K562 (cell line): Measurements from ENCODE around the gene ERBB4. TPM values are rescaled to one million over a fixed set of nuclear protein-coding genes. Genes with fewer than 3 reads are reported as not detected.

Experiments used
- ATAC-seq: fragments of 200-7000 bp; cut with Tn5 transposase; 3 replicates; pipeline ENCODE4 v1.9.1; 2020; ENCODE audit warnings: moderate library complexity
- BruUV-seq: library from RNA; stranded (reverse); fragments of 400-500 nt; replicated peaks from 2 replicates; lab custom pipeline; 2021; lab: Mats Ljungman, UMichigan
- CTCF ChIA-PET: fragments of 300-600 bp; formaldehyde crosslinking; extraction: SDS; loops from one replicate; lab custom pipeline; 2021; ENCODE audit warnings: low intra/inter-chr PET ratio; lab: Yijun Ruan, JAX
- POLR2A ChIA-PET: fragments of 300-600, 350-650 bp; sonication (Branson Sonifier 250); formaldehyde crosslinking; extraction: SDS; loops from one replicate; lab custom pipeline; 2021; ENCODE audit warnings: antibody characterized with exemption, inconsistent platforms; lab: Yijun Ruan, JAX
- DNase-seq, 4 experiments: peaks; one replicate each; pipeline versions ENCODE4 v3.0.0 to v3.0.0-alpha.2; 2011 to 2018; ENCODE audit warnings: low spot score in 3 of 4, mixed read lengths in 3 of 4; ENCODE audit errors: extremely low read depth in 1 of 4
- FAIRE-seq: peaks from 2 replicates; lab custom pipeline; 2011; peaks lifted over from hg19 to GRCh38; lab: Jason Lieb, UNC
- H2AFZ ChIP-seq: 2 replicates; pipeline ENCODE4 v1.6.0; 2011; ENCODE audit warnings: low read depth, low read length, control low read depth, inconsistent platforms
- H3K27ac ChIP-seq: fragments of 200-600 bp; 3 replicates; pipeline ENCODE4 v1.8.0; 2011; ENCODE audit warnings: low read depth, mild to moderate bottlenecking, control low read depth, inconsistent platforms, low read length, moderate library complexity, mixed read lengths; ENCODE audit errors: extremely low read depth
- H3K27me3 ChIP-seq, 2 experiments: fragments of 300-600 bp in 1 of 2; 2 replicates in 1 of 2; 3 replicates in 1 of 2; pipeline versions ENCODE4 v1.6.0 to v1.8.0; 2011; ENCODE audit warnings: inconsistent platforms in 2 of 2, low read length in 2 of 2, mild to moderate bottlenecking in 1 of 2, mixed read lengths in 1 of 2, moderate library complexity in 1 of 2; ENCODE audit not compliant: control insufficient read depth in 2 of 2, insufficient read depth in 2 of 2
- H3K36me3 ChIP-seq: fragments of 300-600 bp; 3 replicates; pipeline ENCODE4 v1.8.0; 2011; ENCODE audit warnings: mild to moderate bottlenecking, low read length, inconsistent platforms; ENCODE audit not compliant: control insufficient read depth, insufficient read depth
- H3K4me1 ChIP-seq, 2 experiments: fragments of 200-600 bp in 1 of 2; replicated peaks in 1 of 2; 2 replicates in 1 of 2; 3 replicates in 1 of 2; pipeline versions ENCODE4 v1.5.1 to v1.8.0; 2011; ENCODE audit warnings: inconsistent platforms in 2 of 2, low read length in 2 of 2, mild to moderate bottlenecking in 1 of 2, mixed read lengths in 1 of 2, moderate library complexity in 1 of 2; ENCODE audit not compliant: control insufficient read depth in 2 of 2, insufficient read depth in 2 of 2
- H3K4me2 ChIP-seq: 2 replicates; pipeline ENCODE4 v1.6.1; 2011; ENCODE audit warnings: low read length, control low read depth, inconsistent platforms, mixed read lengths; ENCODE audit not compliant: insufficient read depth
- H3K4me3 ChIP-seq: fragments of 200-600 bp; sonication (generic), shearing (Covaris generic); 2 replicates; pipeline ENCODE4 v1.5.1; 2016; ENCODE audit warnings: control low read depth, inconsistent platforms
- H3K79me2 ChIP-seq: fragments of 200-600 bp; 3 replicates; pipeline ENCODE4 v1.8.0; 2011; ENCODE audit warnings: low read length, inconsistent platforms; ENCODE audit not compliant: control insufficient read depth, insufficient read depth
- H3K9ac ChIP-seq, 2 experiments: 2 replicates each; pipeline versions ENCODE4 v1.6.0 to v1.6.1; 2011; ENCODE audit warnings: low read depth in 2 of 2, low read length in 2 of 2, control low read depth in 1 of 2, inconsistent platforms in 1 of 2, mild to moderate bottlenecking in 1 of 2, mixed read lengths in 1 of 2; ENCODE audit not compliant: insufficient read depth in 1 of 2
- H3K9me1 ChIP-seq: one replicate; pipeline ENCODE4 v1.6.0; 2011; ENCODE audit warnings: inconsistent platforms, mild to moderate bottlenecking, low read length, moderate library complexity; ENCODE audit not compliant: control insufficient read depth, insufficient read depth
- H3K9me3 ChIP-seq: replicated peaks from 2 replicates; pipeline ENCODE4 v1.5.1; 2011; ENCODE audit warnings: low read depth, low read length, inconsistent platforms; ENCODE audit not compliant: control insufficient read depth, insufficient read depth
- H4K20me1 ChIP-seq: replicated peaks from 2 replicates; pipeline ENCODE4 v1.6.1; 2011; ENCODE audit warnings: low read length, inconsistent platforms, mixed read lengths; ENCODE audit not compliant: control insufficient read depth, insufficient read depth
- DACH1 ChIP-seq: fragments of 450-650 bp; IDR thresholded peaks from 2 replicates; pipeline ENCODE4 v1.6.1; 2018; ENCODE audit not compliant: partially characterized antibody
- ELF4 ChIP-seq: fragments of 450-650 bp; formaldehyde crosslinking; IDR thresholded peaks from 2 replicates; pipeline ENCODE4 v1.4.0; 2022; ENCODE audit warnings: missing genetic modification characterization
- NBN ChIP-seq: fragments of 450-650 bp; IDR thresholded peaks from 2 replicates; pipeline ENCODE4 v1.6.1; 2016; ENCODE audit warnings: low read depth, mild to moderate bottlenecking
- PHB ChIP-seq: fragments of 250-450 bp; sonication (Bioruptor Pico); IDR thresholded peaks from 2 replicates; pipeline ENCODE4 v1.5.0; 2021
- POLR2A ChIP-seq: fragments of 450-650 bp; conservative IDR thresholded peaks from 2 replicates; pipeline ENCODE4 v1.6.1; 2016
- RBM15 ChIP-seq: fragments of 200-400 bp; formaldehyde crosslinking; IDR thresholded peaks from 2 replicates; pipeline ENCODE4 v1.6.1; 2018; ENCODE audit warnings: mild to moderate bottlenecking, low read length, moderate library complexity; ENCODE audit not compliant: insufficient read depth
- ZBTB12 ChIP-seq: fragments of 250-450 bp; sonication (Bioruptor Pico); IDR thresholded peaks from 2 replicates; pipeline ENCODE4 v1.4.0; 2020
- WGBS: fragments of 100-300 bp; shearing (Covaris generic); methylation state at CpG from one replicate; pipeline ENCODE4 v1.1.6; 2016; ENCODE audit warnings: low coverage, mixed read lengths; ENCODE audit not compliant: insufficient coverage; ENCODE audit errors: missing lambda C conversion rate; 5-methylcytosine and 5-hydroxymethylcytosine counted together
- in situ Hi-C: fragments of 300-500 bp; cut with MboI; formaldehyde crosslinking; loops from 4 replicates; pipeline ENCODE4 v1.15.0; 2018; ENCODE audit warnings: inconsistent platforms, mixed read lengths
- intact Hi-C: fragments of 100-400 bp; cut with micrococcal nuclease; formaldehyde crosslinking; loops from 2 replicates; pipeline ENCODE4 v1.14.2; 2022
- polyA plus RNA-seq, 8 experiments: library from polyadenylated mRNA; depleted of rRNA in 4 of 8; stranded (reverse) in 5 of 8; unstranded in 3 of 8; fragments of >200 nt; fragmentation: Nextera tagmentation in 2 of 8; fragmentation: Illumina TruSeq in 1 of 8; extraction: Ambion mirVana in 2 of 8; extraction: Trizol in 1 of 8; gene quantifications; 2 replicates each; pipeline versions ENCODE4 v1.2.1 to v1.2.3, GENCODE V29; 2011 to 2014; ENCODE audit warnings: inconsistent platforms in 1 of 8, missing spikeins in 1 of 8
- total RNA-seq, 7 experiments: library from RNA; depleted of rRNA in 6 of 7; stranded (reverse); fragments of >200 nt in 6 of 7; fragmentation: Illumina TruSeq in 2 of 7; extraction: Trizol in 2 of 7; gene quantifications; 2 replicates each; pipeline versions ENCODE4 v1.2.1 to v1.2.3, GENCODE V29; 2011 to 2021; ENCODE audit warnings: low replicate concordance in 1 of 7

ERBB4 gene
- total and polyA plus RNA-seq, 9 of the 15 experiments (the other 6 are each of a cell fraction or from before 2014, with no cell fraction given): not detected

GRCh38 chr2:212032536-212033219 is 505.9 kb downstream of the ERBB4 start:
- no peaks in the 10 kb centered on the region for H3K9me1 ChIP-seq
- WGBS: 0% methylated on average over 1 of the region's 1 CpG
- CTCF ChIA-PET: no interaction called here
- H3K9me3 ChIP-seq: no peaks in the 10 kb centered on the region
- no peaks in the 10 kb centered on the region for H4K20me1 ChIP-seq
- no peak for ATAC-seq
- TF ChIP-seq NBN (no peak), POLR2A (no peak), ZBTB12 (CRISPR knock-in tag) (no peak), PHB (no peak)
- TF ChIP-seq, all 486 proteins: peak for 0
- intact Hi-C loops (no loop called here), in situ Hi-C loops (no loop called here)
- Histone ChIP-seq H3K4me1 (no peaks in the 10 kb centered on the region), H3K27ac (no peak overlapping the region), H3K9ac (no peak overlapping the region), H3K4me3 (no peak overlapping the region), H3K36me3 (no peaks in the 10 kb centered on the region), H3K27me3 (no peaks in the 10 kb centered on the region), H3K79me2 (no peaks in the 10 kb centered on the region), H2AFZ (no peak overlapping the region), H3K4me2 (no peak overlapping the region)
- POLR2A ChIA-PET: no interaction called here
- no TSS peak for BruUV-seq
- no peak for FAIRE-seq
- DNase-seq: no peak

- Histone ChIP-seq H3K9me3 (no peaks in the 10 kb centered on the region), H3K27ac (no peak overlapping the region), H3K4me2 (no peak overlapping the region), H3K9ac (no peak overlapping the region), H3K36me3 (no peaks in the 10 kb centered on the region), H3K79me2 (no peaks in the 10 kb centered on the region), H2AFZ (no peak overlapping the region), H3K4me1 (no peaks in the 10 kb centered on the region), H3K4me3 (no peak overlapping the region), H3K9me1 (no peaks in the 10 kb centered on the region), H4K20me1 (no peaks in the 10 kb centered on the region), H3K27me3 (no peaks in the 10 kb centered on the region)
- WGBS: 0% methylated on average over 1 of the region's 1 CpG
- no peak for FAIRE-seq
- no TSS peak for BruUV-seq
- POLR2A ChIA-PET: no interaction called here
- DNase-seq: no peak
- TF ChIP-seq ELF4 (CRISPR knock-in tag) (no peak), DACH1 (no peak), RBM15 (no peak)
- ATAC-seq: no peak
- in situ Hi-C loops (no loop called here), intact Hi-C loops (no loop called here)
- CTCF ChIA-PET: no interaction called here
Measured at GRCh38 chr2:212032032-212032431, 506.6 kb downstream of the ERBB4 start.
